Measurements from ENCODE around the gene ABCA5.

GRCh38 chr17:69246202-69246601, 80.7 kb downstream of the ABCA5 start:
- no peak for TF ChIP-seq GLIS3 (CRISPR knock-in tag; IDR thresholded peaks at IDR 0.05)
- TF ChIP-seq ZFP30 (CRISPR knock-in tag; IDR thresholded peaks at IDR 0.05) = no peak
- TF ChIP-seq RARB (CRISPR knock-in tag; IDR thresholded peaks at IDR 0.05) = no peak
- TF ChIP-seq CSRNP3 (CRISPR knock-in tag; IDR thresholded peaks at IDR 0.05) = no peak
- no peak for TF ChIP-seq TOX (CRISPR knock-in tag; IDR thresholded peaks at IDR 0.05; ENCODE audit: borderline replicate concordance)
- TF ChIP-seq CREB5 (CRISPR knock-in tag; IDR thresholded peaks at IDR 0.05; ENCODE audit: low read depth) = no peak
- no peak for TF ChIP-seq ARNTL (CRISPR knock-in tag; IDR thresholded peaks at IDR 0.05; ENCODE audit: borderline replicate concordance, low read depth)
- no peak for TF ChIP-seq TCF4 (CRISPR knock-in tag; IDR thresholded peaks at IDR 0.05; ENCODE audit: borderline replicate concordance)
- TF ChIP-seq PPARA (CRISPR knock-in tag; IDR thresholded peaks at IDR 0.05; ENCODE audit: borderline replicate concordance) = no peak
- no peak for TF ChIP-seq PATZ1 (CRISPR knock-in tag; IDR thresholded peaks at IDR 0.05; ENCODE audit: borderline replicate concordance)
- no peak for TF ChIP-seq ZC3H10 (CRISPR knock-in tag; IDR thresholded peaks at IDR 0.05)
